ENCODE data around the gene NACAD.
"Not testable (repeated sequence)": the region's sequence is repeated elsewhere in the genome, so short reads cannot be mapped to it uniquely, and the experiment has no call there.

The NACAD gene

GRCh38 chr7:45053941-45054340 is 34.8 kb downstream of the NACAD start:
- no peak for DNase-seq (ENCODE audit: low read depth, low spot score)

GRCh38 chr7:45053401-45053800 is 35.4 kb downstream of the NACAD start:
- no peak for DNase-seq (ENCODE audit: low read depth, low spot score)

GRCh38 chr7:45052011-45052410 is 36.8 kb downstream of the NACAD start:
- no peak for DNase-seq (ENCODE audit: low read depth, low spot score)

GRCh38 chr7:45050198-45050597 is 38.6 kb downstream of the NACAD start:
- DNase-seq (ENCODE audit: low read depth, low spot score), result no peak

- DNase-seq (ENCODE audit: low read depth, low spot score), result no peak
These were observed 40.0 kb downstream of the NACAD start for GRCh38 chr7:45048748-45049147.

- DNase-seq (ENCODE audit: low read depth, low spot score), result no peak
These were observed 44.4 kb downstream of the NACAD start for GRCh38 chr7:45044338-45044737.

- DNase-seq (ENCODE audit: low read depth, low spot score), result no peak
These were observed 49.7 kb downstream of the NACAD start for GRCh38 chr7:45039106-45039505.

- DNase-seq (ENCODE audit: low read depth, low spot score), result no peak
These were observed 50.9 kb downstream of the NACAD start for GRCh38 chr7:45037876-45038275.

- DNase-seq (ENCODE audit: low read depth, low spot score), result no peak
These were observed 52.0 kb downstream of the NACAD start for GRCh38 chr7:45036796-45037195.

GRCh38 chr7:45036317-45036716 is 52.5 kb downstream of the NACAD start:
- DNase-seq (ENCODE audit: low read depth, low spot score), result no peak

- DNase-seq (ENCODE audit: low read depth, low spot score), result no peak
These were observed 52.9 kb downstream of the NACAD start for GRCh38 chr7:45035893-45036292.

GRCh38 chr7:45035371-45035770 is 53.4 kb downstream of the NACAD start:
- DNase-seq (ENCODE audit: low read depth, low spot score), result no peak

GRCh38 chr7:45034710-45035109 is 54.1 kb downstream of the NACAD start:
- not testable (repeated sequence) for DNase-seq (ENCODE audit: low read depth, low spot score)

- DNase-seq (ENCODE audit: low read depth, low spot score), result peak; percentile 58
These were observed 54.9 kb downstream of the NACAD start for GRCh38 chr7:45033931-45034290.

GRCh38 chr7:45033261-45033930 is 55.4 kb downstream of the NACAD start:
- no peak for DNase-seq (ENCODE audit: low read depth, low spot score)

- no peak for DNase-seq (ENCODE audit: low read depth, low spot score)
These were observed 56.3 kb downstream of the NACAD start for GRCh38 chr7:45032421-45032820.

- peak; percentile 14 for DNase-seq (ENCODE audit: low read depth, low spot score)
These were observed 56.9 kb downstream of the NACAD start for GRCh38 chr7:45031829-45032228.

Data from ELF-1 (cell line).